Caki2 (cell line): ENCODE results near the gene PCBD2. TPM values are rescaled to one million over a fixed set of nuclear protein-coding genes. Genes with fewer than 3 reads are reported as not detected.

Experiments
- total RNA-seq: library from RNA; depleted of rRNA; stranded (reverse); fragments of >200 nt; shearing (Covaris generic); gene quantifications from 2 replicates; pipeline ENCODE4 v1.2.3, GENCODE V29; 2014; ENCODE audit warnings: low replicate concordance; rRNA removed

The PCBD2 gene
- total RNA-seq, 1 experiment from 2014 or later, result 4.1 TPM

Other genes with a start within 250 kb of the PCBD2 start
- gene CAMLG, start 166.6 kb upstream of the PCBD2 start, total RNA-seq, result 19.8 and 21.7 TPM in 2 replicates
- gene DDX46, start 146.4 kb upstream of the PCBD2 start, total RNA-seq, result 8.2 and 8.5 TPM in 2 replicates
- 9.7 and 18.5 TPM in 2 replicates for gene C5orf24, start 59.2 kb upstream of the PCBD2 start, total RNA-seq
- 84.4 and 145 TPM in 2 replicates for gene TXNDC15, start 30.8 kb upstream of the PCBD2 start, total RNA-seq
- 1.1 TPM in 1 of 2 replicates, not detected in the other for gene CATSPER3, start 62.8 kb downstream of the PCBD2 start, total RNA-seq
- gene PITX1, start 129.1 kb downstream of the PCBD2 start, total RNA-seq, result 0.35 and 4.6 TPM in 2 replicates